ENCODE results near the gene PTK7. TPM values are rescaled to one million over a fixed set of nuclear protein-coding genes. Genes with fewer than 3 reads are reported as not detected.

PTK7 gene
- total RNA-seq, 4 donors from 2014 or later, result 4.4 to 22.3 (median 18.3) TPM

DNA sequence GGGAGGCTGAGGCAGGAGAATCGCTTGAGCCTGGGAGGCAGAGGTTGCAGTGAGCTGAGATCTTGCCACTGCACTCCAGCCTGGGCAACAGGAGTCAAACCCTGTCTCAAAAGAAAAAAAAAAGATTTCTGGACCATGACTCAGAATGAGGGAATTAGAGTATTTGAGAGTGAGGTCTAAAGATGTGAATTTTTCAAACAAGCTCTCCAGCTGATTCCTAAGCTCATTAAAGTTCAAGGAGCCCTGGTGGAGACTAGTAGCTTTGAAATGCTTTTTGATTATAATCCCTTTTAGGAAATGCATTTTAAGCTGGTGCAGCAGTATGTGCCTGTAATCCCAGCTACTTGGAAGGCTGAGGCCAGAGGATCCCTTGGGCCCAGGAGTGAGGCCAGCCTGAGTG is 73.2 kb downstream of the PTK7 start:
- Histone ChIP-seq H3K4me3 (no peak overlapping the region), H3K27ac (no peak overlapping the region), H3K27me3 (no peaks in the 10 kb centered on the region), H3K36me3 (no peaks in the 10 kb centered on the region), H3K4me1 (no peaks in the 10 kb centered on the region), H3K9me3 (no peaks in the 10 kb centered on the region)
- no peak for DNase-seq
- no peak for TF ChIP-seq POLR2A (IDR thresholded peaks at IDR 0.05)
- TF ChIP-seq, protein P1, sequence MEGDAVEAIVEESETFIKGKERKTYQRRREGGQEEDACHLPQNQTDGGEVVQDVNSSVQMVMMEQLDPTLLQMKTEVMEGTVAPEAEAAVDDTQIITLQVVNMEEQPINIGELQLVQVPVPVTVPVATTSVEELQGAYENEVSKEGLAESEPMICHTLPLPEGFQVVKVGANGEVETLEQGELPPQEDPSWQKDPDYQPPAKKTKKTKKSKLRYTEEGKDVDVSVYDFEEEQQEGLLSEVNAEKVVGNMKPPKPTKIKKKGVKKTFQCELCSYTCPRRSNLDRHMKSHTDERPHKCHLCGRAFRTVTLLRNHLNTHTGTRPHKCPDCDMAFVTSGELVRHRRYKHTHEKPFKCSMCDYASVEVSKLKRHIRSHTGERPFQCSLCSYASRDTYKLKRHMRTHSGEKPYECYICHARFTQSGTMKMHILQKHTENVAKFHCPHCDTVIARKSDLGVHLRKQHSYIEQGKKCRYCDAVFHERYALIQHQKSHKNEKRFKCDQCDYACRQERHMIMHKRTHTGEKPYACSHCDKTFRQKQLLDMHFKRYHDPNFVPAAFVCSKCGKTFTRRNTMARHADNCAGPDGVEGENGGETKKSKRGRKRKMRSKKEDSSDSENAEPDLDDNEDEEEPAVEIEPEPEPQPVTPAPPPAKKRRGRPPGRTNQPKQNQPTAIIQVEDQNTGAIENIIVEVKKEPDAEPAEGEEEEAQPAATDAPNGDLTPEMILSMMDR (IDR thresholded peaks at IDR 0.05), result no peak

DNA sequence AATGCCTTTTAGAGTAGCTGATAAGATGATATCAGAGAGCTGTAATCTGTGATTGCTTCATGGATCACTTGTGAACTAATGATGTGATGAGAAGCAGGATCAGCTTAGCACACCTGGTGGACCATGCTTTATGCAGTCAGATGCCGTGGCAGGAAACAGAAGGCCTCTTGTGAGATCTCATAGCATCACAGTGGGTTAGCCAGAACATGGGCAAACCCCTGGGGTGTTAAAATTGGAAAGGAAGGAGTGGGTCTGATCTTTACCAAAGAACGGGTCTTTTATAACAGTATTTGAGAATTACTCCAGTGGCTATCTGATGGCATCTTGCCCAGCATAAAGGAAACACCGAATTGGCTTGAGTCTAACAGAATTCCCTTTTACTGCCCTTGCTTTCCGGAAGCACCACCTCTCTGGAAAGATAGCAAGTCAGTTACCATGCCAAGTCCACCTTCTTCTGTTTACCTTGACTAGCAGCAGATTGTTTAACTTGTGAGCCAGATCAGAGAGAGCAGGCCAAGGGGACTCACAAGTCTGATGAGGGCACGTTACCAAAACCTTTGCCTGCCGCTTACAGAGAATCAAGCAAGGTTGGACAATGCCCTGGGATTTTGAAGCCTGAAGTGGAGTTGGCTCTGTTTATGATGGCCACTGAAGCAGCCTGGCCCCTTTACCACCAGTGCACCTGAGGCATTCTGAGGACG is 74.1 kb downstream of the PTK7 start:
- no peak overlapping the region for H3K27ac ChIP-seq

DNA sequence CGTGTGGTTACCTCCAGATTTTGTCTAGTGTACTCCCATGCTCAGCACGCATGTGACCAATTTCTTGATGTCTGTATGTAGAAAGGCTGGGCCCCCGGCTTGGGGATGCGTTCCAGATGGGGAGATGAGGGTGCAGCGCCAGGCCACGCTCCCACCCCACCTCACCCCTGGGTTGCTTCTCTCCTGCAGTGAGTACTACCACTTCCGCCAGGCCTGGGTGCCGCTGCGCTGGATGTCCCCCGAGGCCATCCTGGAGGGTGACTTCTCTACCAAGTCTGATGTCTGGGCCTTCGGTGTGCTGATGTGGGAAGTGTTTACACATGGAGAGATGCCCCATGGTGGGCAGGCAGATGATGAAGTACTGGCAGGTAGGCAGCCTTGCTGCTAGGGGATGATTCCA is 83.5 kb downstream of the PTK7 start:
- TF ChIP-seq POLR2A (IDR thresholded peaks at IDR 0.05), result no peak
- H3K4me3 ChIP-seq, result no peak overlapping the region
- H3K4me1 ChIP-seq, result no peaks in the 10 kb centered on the region
- H3K9me3 ChIP-seq, result no peaks in the 10 kb centered on the region
- DNase-seq, result no peak
- no peak overlapping the region for H3K27ac ChIP-seq
- no peaks in the 10 kb centered on the region for H3K36me3 ChIP-seq
- H3K27me3 ChIP-seq, result no peaks in the 10 kb centered on the region

More for the DNA sequence above, 74.1 kb downstream of the PTK7 start:
- H3K4me1 ChIP-seq, result no peaks in the 10 kb centered on the region
- DNase-seq, result no peak
- no peaks in the 10 kb centered on the region for H3K9me3 ChIP-seq
- no peaks in the 10 kb centered on the region for H3K27me3 ChIP-seq
- no peaks in the 10 kb centered on the region for H3K36me3 ChIP-seq
- no peak overlapping the region for H3K4me3 ChIP-seq
- no peak for TF ChIP-seq POLR2A (IDR thresholded peaks at IDR 0.05)
- TF ChIP-seq, protein P1 (IDR thresholded peaks at IDR 0.05), result no peak

DNA sequence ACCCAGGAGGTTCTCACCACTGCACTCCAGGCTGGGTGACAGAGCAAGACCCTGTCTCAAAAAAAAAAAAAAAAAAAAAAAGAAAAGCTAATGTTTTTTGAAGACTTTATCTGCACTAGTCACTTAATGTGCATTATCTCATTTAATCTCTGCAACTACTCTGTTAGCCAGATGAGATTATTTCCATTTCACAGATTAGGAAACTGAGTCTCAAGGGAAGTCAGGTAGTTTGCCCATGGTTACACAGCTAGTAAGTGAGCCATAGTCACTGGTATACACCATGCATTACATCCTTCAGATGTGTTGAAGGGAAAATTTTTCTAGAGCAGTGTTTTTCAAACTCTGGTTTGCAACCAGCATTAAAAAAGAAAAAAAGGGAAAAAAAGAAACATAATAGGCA is 87.8 kb downstream of the PTK7 start:
- H3K36me3 ChIP-seq, result no peaks in the 10 kb centered on the region
- TF ChIP-seq, protein P1 (IDR thresholded peaks at IDR 0.05), result no peak
- TF ChIP-seq POLR2A (IDR thresholded peaks at IDR 0.05), result no peak
- H3K4me1 ChIP-seq, result no peaks in the 10 kb centered on the region
- DNase-seq, result no peak
- no peaks in the 10 kb centered on the region for H3K27me3 ChIP-seq
- no peak overlapping the region for H3K27ac ChIP-seq
- no peaks in the 10 kb centered on the region for H3K9me3 ChIP-seq
- H3K4me3 ChIP-seq, result no peak overlapping the region

DNA sequence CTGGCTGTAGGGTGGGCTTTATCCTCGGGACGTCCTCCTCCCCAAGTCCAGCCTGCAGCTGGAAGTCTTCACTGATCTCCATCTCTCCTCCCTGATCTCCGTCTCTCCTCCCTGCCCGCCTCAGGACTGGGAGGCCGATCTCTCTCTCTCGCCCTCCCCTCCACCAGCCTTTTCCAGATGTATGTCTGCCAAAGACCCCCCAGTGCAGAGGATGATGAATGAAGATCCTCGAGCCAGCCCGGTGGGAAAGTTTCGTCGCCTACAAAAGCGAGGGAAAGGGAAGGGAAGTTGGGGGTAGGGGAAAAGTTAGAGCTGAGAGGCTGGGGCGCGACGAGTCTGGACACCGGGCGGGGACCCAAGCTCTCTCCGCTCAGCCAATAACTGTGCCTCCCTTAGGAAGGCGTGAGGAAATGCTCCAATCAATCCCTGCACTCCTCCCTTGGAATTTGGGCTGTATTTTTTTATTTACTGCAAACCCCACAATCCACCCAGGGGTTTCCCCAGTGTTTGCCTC is 94.4 kb downstream of the PTK7 start:
- no peaks in the 10 kb centered on the region for H3K27me3 ChIP-seq
- peaks cover 0 to 2% (median 0%) of the 10 kb centered on the region in 3 donors for H3K36me3 ChIP-seq
- DNase-seq, result peak in 1 of 3 donors; percentile 80
- TF ChIP-seq, protein P1 (IDR thresholded peaks at IDR 0.05), result no peak
- TF ChIP-seq POLR2A (IDR thresholded peaks at IDR 0.05), result no peak
- H3K27ac ChIP-seq, result peak overlapping the region; percentile 93 to 99 (median 98)
- no peaks in the 10 kb centered on the region for H3K9me3 ChIP-seq
- peak overlapping the region; percentile 90 to 98 (median 94) for H3K4me3 ChIP-seq
- H3K4me1 ChIP-seq, result peaks cover 5 to 27% (median 13%) of the 10 kb centered on the region in 4 donors

DNA sequence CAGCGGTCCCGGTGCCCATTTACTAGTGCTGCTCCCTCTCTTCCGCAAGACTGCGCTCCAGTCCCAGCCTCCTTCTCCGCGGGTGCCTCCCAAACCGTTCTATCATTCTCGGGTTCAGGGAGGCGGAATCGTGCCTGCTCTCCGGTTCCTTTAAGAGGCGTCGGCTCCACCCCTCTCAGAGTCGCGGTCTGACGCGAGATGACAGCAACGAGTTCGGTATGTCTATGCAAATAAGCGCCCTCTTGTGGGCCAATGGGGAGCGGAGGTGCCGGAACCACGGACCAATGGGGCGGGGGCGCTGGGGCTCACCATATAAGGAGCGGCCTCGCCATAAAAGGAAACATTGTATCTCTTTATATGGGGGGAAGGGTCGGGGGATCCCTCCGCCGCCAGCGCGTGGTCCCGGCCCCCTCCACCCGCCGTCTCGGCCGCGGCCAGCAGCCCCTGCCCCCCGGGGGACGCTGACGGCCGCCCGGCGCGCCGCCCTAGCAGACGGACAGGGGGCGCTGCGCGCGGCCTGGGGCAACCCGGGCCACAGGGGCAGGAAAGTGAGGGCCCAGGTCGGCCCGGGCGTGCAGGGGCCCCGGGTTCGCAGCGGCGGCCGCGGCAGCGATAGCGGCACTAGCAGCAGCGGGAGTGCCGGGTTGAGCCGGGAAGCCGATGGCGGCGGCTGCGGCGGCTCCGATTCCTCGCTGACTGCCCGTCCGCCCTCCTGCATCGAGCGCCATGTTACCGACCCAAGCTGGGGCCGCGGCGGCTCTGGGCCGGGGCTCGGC is 95.0 kb downstream of the PTK7 start, which contains the start of gene SRF:
Gene SRF, plus strand, starts transcription at position 339 of the 776 bp plus-strand sequence. Its CDS starts 388 bp downstream, at position 727.
- H3K9me3 ChIP-seq, result no peaks in the 10 kb centered on the region
- H3K27ac ChIP-seq, result peak within 1 kb of the TSS; percentile 93 to 99 (median 98)
- peaks cover 5 to 29% (median 13%) of the 10 kb centered on the region in 4 donors for H3K4me1 ChIP-seq
- peak within 1 kb of the TSS; percentile 90 to 98 (median 94) for H3K4me3 ChIP-seq
- no peaks in the 10 kb centered on the region for H3K27me3 ChIP-seq
- TF ChIP-seq POLR2A (IDR thresholded peaks at IDR 0.05), result peak; percentile 52 to 60
- TF ChIP-seq, protein P1 (IDR thresholded peaks at IDR 0.05), result peak; percentile 58 to 93 (median 86)
- DNase-seq, result peak; percentile 99 to 100 (median 100)
- peaks cover 0 to 8% (median 0%) of the 10 kb centered on the region in 3 donors for H3K36me3 ChIP-seq

Data from Peyer's patch (tissue), 4 donors.